Measurements from ENCODE around the gene MYL5. TPM values are rescaled to one million over a fixed set of nuclear protein-coding genes. Genes with fewer than 3 reads are reported as not detected.

Gene MYL5
- total RNA-seq, 1 donor from 2014 or later = 2.9 TPM

GRCh38 chr4:710116-710515, 35.8 kb downstream of the MYL5 start:
- no peak for FAIRE-seq
- no peak for TF ChIP-seq CTCF (IDR thresholded peaks at IDR 0.05; ENCODE audit: insufficient read depth, low read length, severe bottlenecking)

GRCh38 chr4:710916-711315, 36.6 kb downstream of the MYL5 start:
- Histone ChIP-seq H3K4me3 (ENCODE audit: low read depth, low read length) (no peak overlapping the region), H3K36me3 (ENCODE audit: control insufficient read depth, insufficient read depth, low read length) (no peaks in the 10 kb centered on the region), H3K27me3 (ENCODE audit: control insufficient read depth, insufficient read depth, low read length) (no peaks in the 10 kb centered on the region)
- TF ChIP-seq CTCF (IDR thresholded peaks at IDR 0.05; ENCODE audit: insufficient read depth, low read length, severe bottlenecking) = no peak
- DNase-seq (ENCODE audit: low read depth) (no peak), FAIRE-seq (no peak)

More at GRCh38 chr4:710116-710515, 35.8 kb downstream of the MYL5 start:
- Histone ChIP-seq H3K36me3 (ENCODE audit: control insufficient read depth, insufficient read depth, low read length) (no peaks in the 10 kb centered on the region), H3K4me3 (ENCODE audit: low read depth, low read length) (no peak overlapping the region), H3K27me3 (ENCODE audit: control insufficient read depth, insufficient read depth, low read length) (no peaks in the 10 kb centered on the region)
- no peak for DNase-seq (ENCODE audit: low read depth)

- Histone ChIP-seq H3K36me3 (ENCODE audit: control insufficient read depth, insufficient read depth, low read length) (no peaks in the 10 kb centered on the region), H3K27me3 (ENCODE audit: control insufficient read depth, insufficient read depth, low read length) (no peaks in the 10 kb centered on the region), H3K4me3 (ENCODE audit: low read depth, low read length) (no peak overlapping the region)
- DNase-seq (ENCODE audit: low read depth) (no peak), FAIRE-seq (no peak)
- TF ChIP-seq CTCF (IDR thresholded peaks at IDR 0.05; ENCODE audit: insufficient read depth, low read length, severe bottlenecking) = no peak
Measured at GRCh38 chr4:712093-712492, 37.8 kb downstream of the MYL5 start.

- H3K36me3 ChIP-seq (ENCODE audit: control insufficient read depth, insufficient read depth, low read length) = no peaks in the 10 kb centered on the region
- no peaks in the 10 kb centered on the region for H3K27me3 ChIP-seq (ENCODE audit: control insufficient read depth, insufficient read depth, low read length)
- DNase-seq (ENCODE audit: low read depth) = no peak
- no peak overlapping the region for H3K4me3 ChIP-seq (ENCODE audit: low read depth, low read length)
- no peak for TF ChIP-seq CTCF (IDR thresholded peaks at IDR 0.05; ENCODE audit: insufficient read depth, low read length, severe bottlenecking)
- no peak for FAIRE-seq
Measured at GRCh38 chr4:712916-713632, 38.7 kb downstream of the MYL5 start.

GRCh38 chr4:714087-714486, 39.7 kb downstream of the MYL5 start:
- no peak for TF ChIP-seq CTCF (IDR thresholded peaks at IDR 0.05; ENCODE audit: insufficient read depth, low read length, severe bottlenecking)
- H3K4me3 ChIP-seq (ENCODE audit: low read depth, low read length) = no peak overlapping the region
- no peaks in the 10 kb centered on the region for H3K27me3 ChIP-seq (ENCODE audit: control insufficient read depth, insufficient read depth, low read length)
- DNase-seq (ENCODE audit: low read depth) (no peak), FAIRE-seq (no peak)
- H3K36me3 ChIP-seq (ENCODE audit: control insufficient read depth, insufficient read depth, low read length) = no peaks in the 10 kb centered on the region

Data from bronchial epithelial cell (primary cell).